Fibroblast of skin of back (primary cell): Measurements from ENCODE around the gene LHPP.
A peak's percentile ranks its signal among the peaks of the same experiment; 100 is the strongest.

Experiments
- DNase-seq: peaks from one replicate; pipeline ENCODE4 v3.0.0-alpha.2; 2013

The LHPP gene

DNA sequence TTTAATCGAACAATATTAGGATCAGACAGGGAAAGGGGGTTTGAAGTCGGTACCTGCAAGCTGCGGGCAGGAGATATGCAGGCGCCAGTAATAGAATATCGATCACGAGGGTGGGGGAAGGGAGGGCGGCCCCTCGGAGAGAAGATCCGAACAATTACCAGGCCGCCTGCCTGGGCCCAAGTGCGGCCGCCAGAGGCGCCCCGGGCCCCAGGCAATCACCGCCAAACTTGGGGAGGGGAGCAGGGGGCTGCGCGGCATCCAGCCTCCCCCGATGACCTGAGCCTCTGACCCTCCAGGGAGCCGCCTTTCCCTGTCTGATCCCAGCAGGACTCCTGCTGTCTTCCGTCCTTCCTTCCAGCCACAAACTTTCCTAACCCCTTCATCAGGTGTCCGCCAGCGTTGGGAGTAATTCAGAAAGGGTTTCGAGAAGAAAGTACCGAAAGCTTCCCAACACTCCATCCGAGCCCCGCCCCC, 12.9 kb upstream of the LHPP start:
- no peak for DNase-seq

DNA sequence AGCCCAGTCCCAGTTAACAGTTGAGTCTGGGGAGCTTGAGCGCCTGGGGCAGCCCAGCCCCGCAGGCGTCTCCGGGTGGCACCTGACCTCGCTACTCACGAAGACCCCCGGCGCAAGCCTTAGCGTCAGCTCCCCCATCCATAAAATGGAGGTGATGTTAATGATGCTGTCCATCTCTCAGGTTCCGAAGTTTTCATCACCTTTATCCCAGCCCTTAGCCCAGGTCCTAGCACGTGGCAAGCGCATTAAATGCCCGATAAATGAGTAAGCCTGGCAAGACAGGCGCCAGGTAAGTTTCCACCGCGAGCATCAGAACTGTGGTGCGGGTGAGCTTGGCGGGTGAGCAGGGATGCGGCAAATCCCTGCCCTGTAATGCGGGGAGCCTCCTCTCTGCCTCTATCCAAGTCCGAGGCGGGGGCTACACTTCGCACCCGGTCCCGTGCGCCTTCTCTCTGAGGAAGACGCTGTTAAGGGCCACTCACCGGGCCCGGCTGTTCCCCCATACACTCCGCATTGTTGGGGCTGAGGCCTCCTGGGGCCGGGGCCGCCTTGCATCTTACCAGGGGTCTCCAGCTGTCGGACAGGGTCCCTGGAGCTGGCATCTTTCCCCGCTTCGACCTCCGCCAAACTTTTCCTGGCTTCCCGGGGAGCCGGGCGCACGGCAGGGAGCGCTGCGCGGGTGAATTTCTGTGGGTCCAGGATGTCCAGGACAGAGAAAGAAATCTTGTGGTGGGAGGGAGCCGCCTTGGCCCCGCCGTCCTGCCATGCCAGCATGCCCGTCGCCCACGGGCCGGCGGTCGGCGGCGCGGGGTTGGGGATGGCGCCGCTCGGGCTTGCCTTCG, 12.2 kb upstream of the LHPP start:
- DNase-seq = no peak

DNA sequence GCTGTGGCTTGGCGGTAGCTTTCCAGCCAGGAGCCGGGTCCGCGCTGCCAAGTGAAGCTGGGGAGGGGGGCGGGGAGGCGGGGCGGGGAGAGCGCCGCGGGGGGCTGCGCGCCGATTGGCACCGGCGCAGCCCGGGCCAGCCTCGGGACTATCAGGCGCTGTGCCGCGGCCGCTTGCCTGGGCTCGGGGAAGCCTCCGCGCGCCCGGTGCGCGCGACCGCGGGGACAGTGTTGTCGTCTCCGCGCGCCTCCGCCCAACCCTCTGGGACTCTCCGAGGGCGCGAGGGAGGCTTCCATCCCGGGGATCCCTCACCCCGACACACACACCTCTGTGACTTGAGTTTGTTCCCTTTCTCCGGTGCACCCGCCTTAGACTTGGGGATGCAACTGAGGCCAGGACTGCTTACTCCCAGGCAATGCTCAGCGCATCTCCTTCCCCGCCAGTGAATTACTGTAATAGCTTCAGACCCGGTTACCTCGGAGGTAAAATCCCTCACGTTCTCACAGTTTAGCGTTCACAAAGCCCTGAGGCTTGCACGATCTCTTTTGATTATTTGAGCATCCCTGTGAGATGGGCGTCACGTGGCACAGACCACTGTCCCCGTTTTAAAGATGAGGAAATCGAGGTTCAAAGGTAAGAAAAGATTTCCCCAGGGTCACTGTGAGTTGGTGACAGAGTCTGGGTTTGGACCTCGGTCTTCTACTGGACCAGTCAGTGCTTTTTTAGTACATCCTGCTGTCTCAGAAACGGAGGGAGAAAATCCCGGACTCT, 11.4 kb upstream of the LHPP start, which contains the start of gene NKX1-2:
TSS of gene NKX1-2 (minus strand) at position 24 of the 771 bp plus-strand sequence. CDS start 92 bp downstream, outside the sequence.
- no peak for DNase-seq

DNA sequence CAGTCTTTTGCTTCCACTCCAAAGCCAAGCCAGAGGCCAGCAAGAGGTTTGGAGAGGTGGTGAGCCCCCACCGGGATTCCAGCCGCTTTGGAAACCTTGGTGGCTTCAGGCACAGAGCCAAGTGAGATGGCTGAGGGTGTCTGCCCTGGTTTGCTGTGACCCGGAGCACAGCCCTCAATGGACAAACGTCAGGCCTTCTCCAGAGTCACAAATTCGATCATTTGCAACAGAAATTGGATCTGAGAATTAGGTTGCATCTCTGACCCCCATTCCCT, 10.9 kb upstream of the LHPP start:
- DNase-seq = no peak

DNA sequence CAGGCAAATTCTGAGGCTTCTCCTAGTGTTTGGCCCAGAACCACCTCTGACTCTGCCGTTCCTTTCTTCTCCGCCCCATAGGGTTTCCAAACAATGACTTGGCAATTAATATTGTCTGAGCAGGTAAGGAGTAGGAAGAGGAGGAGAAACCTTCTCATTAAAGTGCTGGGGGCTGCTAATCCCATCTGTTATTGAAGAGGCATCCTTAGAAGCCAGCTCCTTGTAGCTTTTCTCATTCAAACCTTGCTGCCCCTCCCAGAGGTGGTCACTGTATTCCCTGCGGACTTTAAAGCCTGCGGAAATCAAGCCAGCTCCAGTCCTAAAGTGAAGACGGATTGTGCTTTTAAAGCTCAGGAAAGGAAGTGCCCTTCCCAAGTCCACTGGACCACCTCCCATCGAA, 10.3 kb upstream of the LHPP start:
- no peak for DNase-seq

DNA sequence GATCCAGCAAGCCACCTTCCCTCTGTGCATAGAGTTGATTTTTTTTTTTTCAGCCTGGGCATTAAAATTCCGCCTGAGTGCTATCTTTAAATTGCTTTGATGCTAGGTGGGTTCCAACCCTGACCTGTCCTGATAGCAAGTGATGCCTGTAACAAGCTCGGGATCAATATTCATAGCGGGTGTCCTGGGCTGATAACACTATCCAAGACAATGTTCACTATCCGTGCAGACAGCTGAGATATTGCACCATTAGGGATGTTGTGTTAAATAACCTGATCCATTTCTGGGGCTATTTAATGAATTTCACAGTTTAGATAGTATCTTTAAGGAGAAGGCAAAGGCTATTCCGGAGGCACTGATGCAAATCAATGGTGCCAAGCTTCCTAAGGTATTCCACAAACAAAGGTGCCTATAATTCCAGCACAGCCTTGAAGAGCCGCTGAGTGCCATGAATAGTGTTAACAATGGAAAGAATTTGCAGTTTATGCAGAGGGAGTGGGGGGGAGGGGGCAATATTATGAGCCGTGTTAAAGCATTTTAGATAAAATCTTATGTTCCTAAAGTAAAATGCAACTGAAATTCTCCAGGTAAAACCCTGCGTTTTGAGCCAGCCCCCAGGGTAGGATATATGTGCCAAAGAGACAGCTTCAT, 7.5 kb upstream of the LHPP start:
- no peak for DNase-seq

DNA sequence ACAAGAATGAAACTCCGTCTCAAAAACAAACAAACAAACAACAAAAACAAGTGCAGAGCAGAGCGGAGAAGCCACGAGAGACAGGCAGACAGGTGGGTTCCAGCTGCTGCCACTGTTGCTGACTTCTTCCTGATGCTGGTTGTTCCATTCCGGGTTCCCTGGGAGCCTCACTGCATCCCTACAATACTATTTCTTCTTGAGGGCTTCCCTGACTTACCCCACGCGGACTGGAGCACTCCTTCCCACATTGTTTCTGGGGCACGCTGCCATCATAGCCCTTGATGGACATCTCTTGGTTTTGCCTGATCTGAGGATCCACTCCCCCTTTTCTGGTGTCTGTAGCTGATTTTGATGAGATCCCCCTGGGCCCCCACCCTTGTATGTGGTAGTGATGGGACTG, 6.2 kb upstream of the LHPP start:
- no peak for DNase-seq

DNA sequence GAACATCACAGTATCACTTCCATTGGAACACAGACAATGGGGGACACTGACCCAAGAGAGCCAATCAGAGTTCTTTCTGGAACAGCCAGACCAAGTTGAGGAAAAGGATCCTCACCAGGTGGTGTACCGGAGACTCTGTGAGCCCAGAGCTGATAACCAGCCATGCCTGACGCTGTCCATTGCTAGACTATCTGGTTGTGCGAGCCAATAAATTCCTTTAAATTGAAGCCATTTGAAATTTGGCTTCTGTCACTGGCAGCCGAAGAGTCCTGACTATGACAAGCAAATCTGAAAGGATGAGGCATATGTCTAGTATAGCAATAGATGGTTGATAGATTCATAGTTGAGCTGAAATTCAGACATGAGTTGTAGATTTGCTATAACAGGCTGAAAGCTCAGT, 3.1 kb upstream of the LHPP start:
- no peak for DNase-seq

DNA sequence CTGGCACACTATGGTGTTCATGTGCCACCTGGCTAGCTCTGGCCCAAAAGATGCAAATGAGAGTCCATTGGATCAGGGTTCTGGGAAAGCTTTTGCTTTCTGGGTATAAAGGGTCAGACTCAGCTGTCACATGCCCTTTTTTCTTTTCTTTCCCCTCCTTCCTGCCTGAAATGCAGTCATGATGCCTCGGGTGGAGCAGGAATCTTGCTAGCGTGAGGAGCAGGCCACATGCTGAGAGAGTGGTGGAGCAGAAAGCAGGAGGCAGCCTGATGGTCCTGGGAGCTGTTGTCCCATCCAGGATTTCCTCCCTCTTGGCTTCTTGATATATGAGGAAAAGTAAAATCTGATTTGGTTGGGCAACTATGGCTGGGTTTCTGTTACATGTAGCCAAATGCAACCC, 2.7 kb upstream of the LHPP start:
- peak; percentile 22 for DNase-seq

DNA sequence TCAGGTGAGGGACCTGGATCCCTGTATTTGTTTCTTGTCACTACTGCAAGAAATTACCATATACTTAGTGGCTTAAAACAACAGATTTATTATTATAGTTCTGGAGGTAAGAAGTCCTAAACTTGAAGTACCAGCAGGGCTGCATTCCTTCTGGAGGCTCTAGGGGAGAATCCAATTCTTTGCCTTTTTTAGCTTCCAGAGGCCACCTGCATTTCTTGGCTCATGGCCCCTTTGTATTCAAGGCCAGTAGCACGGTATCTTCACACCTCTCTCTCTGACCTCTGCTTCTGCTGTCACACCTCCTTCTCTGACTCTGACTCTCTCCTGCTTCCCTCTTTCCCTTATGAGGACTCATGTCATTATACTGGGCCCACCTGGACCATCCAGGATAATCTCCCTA, 2.2 kb upstream of the LHPP start:
- no peak for DNase-seq

DNA sequence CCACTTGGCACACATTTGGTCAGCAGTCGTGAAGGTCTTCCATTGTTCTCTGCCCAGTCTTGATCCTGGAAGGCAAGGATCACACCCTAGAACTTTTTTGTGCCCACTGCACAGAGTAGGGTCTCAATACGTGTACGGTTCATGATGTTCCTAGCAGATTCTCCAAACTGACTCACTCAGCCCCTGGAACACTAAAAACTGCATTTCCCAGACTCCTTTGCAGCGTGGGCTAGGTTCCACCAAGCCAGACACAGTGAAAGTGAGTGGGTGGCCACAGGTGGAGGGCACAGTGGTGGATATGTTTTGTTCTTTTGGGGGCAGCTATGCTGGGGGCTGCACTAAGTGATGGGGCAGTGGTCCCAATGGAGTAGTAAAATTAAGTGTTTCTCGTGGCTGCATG, 1.5 kb upstream of the LHPP start:
- no peak for DNase-seq

DNA sequence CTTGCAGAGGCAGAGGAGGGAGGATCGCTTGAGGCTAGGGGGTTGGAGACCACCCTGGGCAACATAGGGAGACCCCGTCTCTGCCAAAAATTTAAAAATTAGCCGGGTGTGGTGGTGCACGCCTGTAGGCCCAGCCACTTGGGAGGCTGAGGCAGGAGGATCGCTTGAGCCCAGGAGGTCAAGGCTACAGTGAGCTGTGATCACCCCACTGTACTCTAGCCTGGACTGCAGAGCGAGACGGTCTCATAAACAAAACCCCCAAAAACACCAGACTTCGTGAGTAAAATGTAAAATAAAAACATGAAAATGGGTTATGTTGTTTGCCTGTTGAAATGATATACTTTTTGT, 699 bp downstream of the LHPP start:
- DNase-seq = no peak

DNA sequence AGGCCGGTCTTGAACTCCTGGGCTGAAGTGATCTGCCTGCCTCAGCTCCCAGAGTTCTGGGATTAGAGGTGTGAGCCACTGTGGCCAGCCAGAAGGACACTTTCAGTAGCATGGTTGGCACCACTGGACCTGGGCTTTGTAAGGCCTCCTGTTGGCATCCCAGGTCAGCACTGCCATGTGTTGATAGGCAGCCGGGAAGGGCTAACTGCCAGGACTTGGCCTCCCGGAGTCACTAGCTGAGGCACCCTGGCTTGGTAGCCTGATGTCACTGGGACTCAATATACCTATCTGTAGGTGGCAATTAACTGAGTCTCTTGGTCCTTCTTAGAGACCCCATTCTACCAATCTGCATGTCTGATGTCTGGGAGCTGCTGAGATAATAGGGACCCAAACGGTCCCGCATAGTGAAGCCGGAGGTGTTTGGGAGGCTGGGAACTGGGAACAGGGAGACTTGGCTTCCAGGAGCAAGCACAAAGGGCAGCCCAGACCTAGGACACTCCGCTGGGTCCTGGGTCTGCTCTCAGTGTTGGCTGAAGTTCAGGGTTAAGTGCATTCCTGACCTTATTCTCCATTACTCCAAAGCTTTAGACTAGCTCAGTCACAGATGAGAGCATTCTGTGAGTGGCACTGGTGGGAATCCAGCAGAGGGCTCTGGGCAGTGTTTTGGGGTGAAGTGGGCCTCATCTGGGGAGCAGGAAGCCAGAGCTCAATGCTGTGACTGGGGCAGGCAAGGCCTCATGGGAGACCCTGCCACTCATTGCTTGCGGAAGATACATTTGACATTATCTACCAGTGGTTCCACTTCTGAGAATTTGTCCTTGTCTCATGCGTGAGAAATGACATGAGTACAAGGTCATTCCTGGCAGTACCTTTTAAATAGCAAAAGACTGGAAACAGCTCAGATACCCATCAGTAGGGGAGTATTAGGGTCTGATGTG, 2.7 kb downstream of the LHPP start:
- no peak for DNase-seq

DNA sequence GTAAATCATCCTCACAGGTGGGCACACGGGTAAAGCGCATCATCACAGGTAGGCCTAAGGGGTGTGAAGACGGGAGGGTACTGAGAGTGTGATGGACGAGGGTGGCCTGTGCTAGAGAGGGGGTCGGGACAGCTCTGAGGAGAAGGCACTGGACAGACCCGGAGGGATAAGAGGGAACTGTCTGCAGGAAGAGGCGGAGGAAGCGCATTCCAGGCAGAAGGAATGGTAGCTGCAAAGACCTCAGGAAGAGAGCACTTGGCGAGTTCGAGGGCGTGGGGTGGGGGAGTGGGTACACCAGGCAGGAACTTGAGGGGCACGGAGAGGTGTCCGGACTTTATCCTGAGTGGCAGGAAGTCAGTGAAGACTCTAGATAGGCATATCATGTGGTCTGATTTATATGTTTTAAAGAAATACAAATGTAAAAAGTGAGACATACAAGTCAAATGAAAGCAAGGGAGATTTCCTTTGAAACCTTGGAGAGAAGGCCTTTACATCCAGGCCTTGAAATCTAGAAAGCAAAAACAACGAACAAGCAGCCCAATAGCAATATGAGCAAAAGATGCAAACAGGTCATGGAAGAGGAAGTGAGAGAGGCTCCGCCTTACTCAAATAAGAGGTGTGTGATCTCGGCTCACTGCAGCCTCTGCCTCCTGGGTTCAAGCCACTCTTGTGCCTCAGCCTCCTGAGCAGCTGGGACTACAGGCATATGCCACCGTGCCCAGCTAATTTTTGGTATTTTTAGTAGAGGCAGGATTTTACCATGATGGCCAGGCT, 3.6 kb downstream of the LHPP start:
- no peak for DNase-seq

DNA sequence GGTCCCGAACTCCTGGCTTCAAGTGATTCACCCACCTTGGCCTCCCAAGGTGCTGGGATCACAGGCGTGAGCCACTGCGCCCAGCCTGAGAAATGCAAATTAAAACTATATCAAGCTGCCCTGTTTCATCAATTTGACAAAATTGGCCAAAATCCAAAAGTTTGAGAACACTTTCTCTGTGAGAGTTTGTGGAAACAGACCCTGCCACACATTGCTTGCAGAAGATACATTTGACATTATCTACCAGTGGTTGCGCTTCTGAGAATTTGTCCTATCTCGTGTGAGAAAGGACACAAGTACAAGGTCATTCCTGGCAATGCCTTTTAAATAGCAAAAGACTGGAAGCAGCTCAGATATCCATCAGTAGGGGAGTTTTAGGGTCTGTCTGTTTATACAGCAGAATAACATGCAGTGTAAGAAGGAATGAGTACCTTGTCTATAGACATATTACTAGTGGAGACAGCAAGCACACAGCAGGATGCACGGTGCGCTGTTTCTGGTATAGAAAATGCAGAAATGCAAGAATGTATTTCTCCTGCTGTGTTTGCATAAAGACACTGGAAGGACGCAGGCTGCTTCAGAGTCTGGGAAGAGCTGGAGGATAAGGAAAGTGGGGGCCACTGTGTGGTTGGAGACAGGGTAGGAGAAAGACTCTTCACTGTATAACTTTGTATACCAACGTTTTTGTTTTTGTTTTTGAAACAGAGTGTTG, 4.3 kb downstream of the LHPP start:
- DNase-seq = no peak

DNA sequence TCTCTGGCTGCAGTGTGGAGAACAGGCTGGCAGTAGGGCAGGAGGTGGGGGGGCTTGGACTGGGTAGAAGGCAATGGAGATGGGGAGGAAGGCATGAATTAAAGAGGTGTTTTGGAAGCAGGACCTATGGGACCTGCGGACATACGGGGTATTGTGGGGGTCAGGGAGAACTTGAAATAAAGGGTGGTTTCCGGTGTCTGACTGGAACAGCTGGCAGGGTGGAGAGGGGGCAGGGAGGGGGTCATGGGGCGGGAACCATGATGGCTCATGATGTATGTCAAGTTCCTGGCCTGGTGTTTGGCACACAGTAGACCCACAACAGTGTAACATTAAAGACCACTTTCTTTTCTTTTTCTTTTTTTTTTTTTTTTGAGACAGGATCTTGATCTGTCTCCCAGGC, 5.5 kb downstream of the LHPP start:
- no peak for DNase-seq

DNA sequence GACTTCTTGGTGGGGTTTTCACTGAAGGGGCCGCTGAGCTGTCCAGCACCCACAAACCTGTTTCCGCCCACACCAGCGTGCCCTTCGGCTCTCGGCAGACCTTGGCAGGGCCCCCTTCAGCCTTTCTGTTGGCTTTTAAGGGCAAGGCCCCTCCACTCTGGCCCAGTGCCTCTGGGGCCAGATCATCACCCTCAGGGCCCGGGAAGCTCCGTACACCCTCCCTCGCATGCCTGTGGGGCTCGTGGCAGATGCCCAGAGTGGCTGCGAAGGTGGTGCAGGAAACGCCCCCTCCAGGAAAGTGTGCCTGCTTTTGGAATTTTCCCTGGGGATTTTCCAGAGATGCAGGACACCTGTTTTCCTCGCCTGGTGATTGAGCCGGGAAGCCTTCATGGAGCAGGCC, 7.0 kb downstream of the LHPP start:
- DNase-seq = no peak

DNA sequence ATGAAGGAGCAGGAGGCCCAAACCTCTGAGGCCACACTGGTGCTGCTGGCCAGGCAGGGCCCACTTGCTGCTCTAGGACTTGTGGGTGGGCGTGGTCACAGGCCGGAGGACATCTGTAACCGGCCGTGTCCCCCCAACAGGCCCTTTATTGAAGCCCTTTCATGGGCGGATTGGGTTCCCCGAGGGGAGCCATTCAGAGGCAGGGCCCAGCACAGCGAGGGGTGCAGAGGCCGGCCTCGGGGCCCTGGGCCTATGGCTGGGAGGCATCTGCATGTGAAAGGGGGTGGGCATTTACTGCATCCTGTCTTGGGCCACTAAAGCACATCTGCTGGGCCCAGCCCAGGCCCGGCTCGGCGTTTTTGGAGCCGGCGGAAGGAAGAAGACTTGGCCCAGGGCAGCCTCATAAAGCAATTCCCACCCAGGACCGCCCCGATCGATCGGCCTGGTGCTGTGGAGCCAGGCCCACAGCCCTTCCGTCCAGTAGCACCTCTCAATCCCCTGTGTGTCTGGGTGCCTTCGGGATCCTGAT, 8.4 kb downstream of the LHPP start:
- DNase-seq = no peak

DNA sequence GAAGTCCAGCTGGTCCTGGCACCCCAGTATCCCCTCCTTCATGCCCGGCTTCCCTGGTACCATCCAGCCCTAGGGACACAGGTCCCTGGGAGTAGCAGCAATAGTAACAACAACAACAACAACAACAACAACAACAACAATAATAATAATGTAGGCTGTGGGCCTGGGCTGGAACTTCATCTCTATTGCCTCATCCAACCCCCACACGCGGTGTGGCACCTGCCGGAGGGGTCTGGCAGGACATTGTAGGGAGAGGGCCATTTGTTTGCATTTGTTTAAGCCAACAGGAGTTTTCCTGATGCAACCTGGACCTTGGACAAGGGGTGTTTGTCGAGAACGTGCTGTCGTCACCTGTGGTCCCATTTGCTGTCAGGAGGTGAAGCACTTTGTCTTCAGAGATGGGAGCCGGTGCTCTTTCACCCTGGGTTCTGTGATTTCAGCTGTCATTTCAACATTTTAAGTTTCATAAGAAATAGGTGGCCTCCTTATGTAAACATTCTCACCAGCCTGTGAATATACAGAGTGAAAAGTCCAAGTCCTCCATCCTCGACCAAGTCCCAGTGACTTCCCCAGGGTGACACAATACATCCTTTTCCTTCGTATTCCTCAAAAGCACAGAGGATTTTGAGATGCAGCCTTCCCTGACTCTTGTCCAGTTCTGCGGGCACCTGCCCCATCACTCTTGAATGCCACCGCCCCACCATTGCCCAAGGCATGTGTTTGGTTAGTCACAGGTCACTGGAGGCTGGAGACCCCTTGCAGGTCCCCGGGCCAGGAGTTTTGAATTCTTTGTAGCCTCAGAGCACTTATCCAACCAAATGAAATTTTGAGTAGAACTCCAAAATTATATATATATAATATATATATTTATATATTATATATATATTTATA, 9.2 kb downstream of the LHPP start:
- DNase-seq = no peak

DNA sequence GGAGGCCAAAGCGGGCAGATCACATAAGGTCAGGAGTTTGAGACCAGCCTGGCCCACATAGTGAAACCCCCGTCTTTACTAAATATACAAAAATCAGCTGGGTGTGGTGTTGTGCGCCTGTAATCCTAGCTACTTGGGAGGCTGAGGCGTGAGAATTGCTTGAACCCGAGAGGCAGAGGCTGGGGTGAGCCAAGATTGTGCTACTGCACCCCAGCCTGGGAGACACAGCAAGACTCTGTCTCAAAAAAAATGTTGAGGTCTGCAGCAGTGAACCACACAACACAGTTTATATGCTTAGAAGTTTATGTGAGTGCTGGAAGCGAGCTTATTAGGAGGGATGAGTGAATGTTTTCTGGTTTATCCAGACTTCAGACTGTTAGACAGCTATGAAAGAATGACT, 10.4 kb downstream of the LHPP start:
- DNase-seq = no peak
